ENCODE measurements around the gene GPR39. TPM values are rescaled to one million over a fixed set of nuclear protein-coding genes. Genes with fewer than 3 reads are reported as not detected.

The GPR39 gene
- total and polyA plus RNA-seq, 10 donors = 0.05 TPM; not detected in 9

- Histone ChIP-seq H3K4me3 (no peak overlapping the region), H3K9me3 (no peaks in the 10 kb centered on the region), H3K36me3 (no peaks in the 10 kb centered on the region), H3K27ac (no peak overlapping the region), H3K4me1 (no peaks in the 10 kb centered on the region), H3K27me3 (replicated peaks in 1 of 7) (no peaks in the 10 kb centered on the region)
- TF ChIP-seq CTCF (IDR thresholded peaks at IDR 0.05 in 8 of 11, conservative IDR thresholded peaks at IDR 0.05 in 3 of 11) = no peak
- no peak for TF ChIP-seq POLR2A (IDR thresholded peaks at IDR 0.05)
- no peak for TF ChIP-seq POLR2AphosphoS5 (IDR thresholded peaks at IDR 0.05)
- 72 to 91% (median 77%) methylated on average over 2 of the region's 2 CpGs for WGBS, 5 donors
- intact Hi-C loops (cut with DNase I; ENCODE audit: low total_unique reads) = no loop called here
- no peak for DNase-seq
Measured at GRCh38 chr2:132559921-132560320, 143.3 kb downstream of the GPR39 start.

GRCh38 chr2:132560562-132560961 is 144.0 kb downstream of the GPR39 start:
- no peaks in the 10 kb centered on the region for H3K9me3 ChIP-seq
- WGBS, 5 donors = 82 to 96% (median 86%) methylated on average over 2 of the region's 2 CpGs

GRCh38 chr2:132562245-132562644 is 145.6 kb downstream of the GPR39 start:
- H3K36me3 ChIP-seq = no peaks in the 10 kb centered on the region
- TF ChIP-seq CTCF (IDR thresholded peaks at IDR 0.05 in 8 of 11, conservative IDR thresholded peaks at IDR 0.05 in 3 of 11) (no peak), POLR2AphosphoS5 (IDR thresholded peaks at IDR 0.05) (no peak)
- no peak for DNase-seq
- H3K4me1 ChIP-seq = no peaks in the 10 kb centered on the region
- H3K9me3 ChIP-seq = no peaks in the 10 kb centered on the region
- H3K27ac ChIP-seq = no peak overlapping the region
- intact Hi-C loops (cut with DNase I; ENCODE audit: low total_unique reads) = no loop called here
- 78 to 83% (median 81%) methylated on average over 4 of the region's 4 CpGs for WGBS, 5 donors
- H3K27me3 ChIP-seq (replicated peaks in 1 of 7) = no peaks in the 10 kb centered on the region
- H3K4me3 ChIP-seq = no peak overlapping the region

More at GRCh38 chr2:132560562-132560961, 144.0 kb downstream of the GPR39 start:
- Histone ChIP-seq H3K36me3 (no peaks in the 10 kb centered on the region), H3K27ac (no peak overlapping the region), H3K4me3 (no peak overlapping the region), H3K27me3 (replicated peaks in 1 of 7) (no peaks in the 10 kb centered on the region), H3K4me1 (no peaks in the 10 kb centered on the region)
- DNase-seq = no peak
- no peak for TF ChIP-seq POLR2A (IDR thresholded peaks at IDR 0.05)
- no peak for TF ChIP-seq POLR2AphosphoS5 (IDR thresholded peaks at IDR 0.05)
- no peak for TF ChIP-seq CTCF (IDR thresholded peaks at IDR 0.05 in 8 of 11, conservative IDR thresholded peaks at IDR 0.05 in 3 of 11)
- intact Hi-C loops (cut with DNase I; ENCODE audit: low total_unique reads) = no loop called here

- H3K4me3 ChIP-seq = no peak overlapping the region
- no peak for DNase-seq
- H3K9me3 ChIP-seq = no peaks in the 10 kb centered on the region
- intact Hi-C loops (cut with DNase I; ENCODE audit: low total_unique reads) = no loop called here
- 86 to 100% (median 94%) methylated on average over 2 of the region's 2 CpGs for WGBS, 5 donors
- H3K36me3 ChIP-seq = no peaks in the 10 kb centered on the region
- no peak overlapping the region for H3K27ac ChIP-seq
- no peaks in the 10 kb centered on the region for H3K4me1 ChIP-seq
- TF ChIP-seq POLR2AphosphoS5 (IDR thresholded peaks at IDR 0.05) (no peak), CTCF (IDR thresholded peaks at IDR 0.05 in 8 of 11, conservative IDR thresholded peaks at IDR 0.05 in 3 of 11) (no peak), POLR2A (IDR thresholded peaks at IDR 0.05) (no peak)
- no peaks in the 10 kb centered on the region for H3K27me3 ChIP-seq (replicated peaks in 1 of 7)
Measured at GRCh38 chr2:132564065-132564464, 147.5 kb downstream of the GPR39 start.

All from spleen (tissue), 11 donors.